HepG2 (cell line): ENCODE data around the gene SLC35A2. TPM values are rescaled to one million over a fixed set of nuclear protein-coding genes. Genes with fewer than 3 reads are reported as not detected.

Experiments
- ATAC-seq: fragments of 200-7000 bp; cut with Tn5 transposase; 3 replicates; pipeline ENCODE4 v1.9.1; 2020; ENCODE audit warnings: mild to moderate bottlenecking, moderate library complexity
- BruUV-seq: library from RNA; stranded (reverse); fragments of 400-500 nt; replicated peaks from 2 replicates; lab custom pipeline; 2021; lab: Mats Ljungman, UMichigan
- CTCF ChIA-PET: fragments of 300-600 bp; formaldehyde crosslinking; extraction: SDS; loops from one replicate; lab custom pipeline; 2021; ENCODE audit warnings: low total read pairs, inconsistent platforms, low intra/inter-chr PET ratio; lab: Yijun Ruan, JAX
- POLR2A ChIA-PET: fragments of 350-600 bp; sonication (Branson Sonifier 250); formaldehyde crosslinking; loops from one replicate; lab custom pipeline; 2020; ENCODE audit warnings: antibody characterized with exemption, inconsistent platforms; lab: Yijun Ruan, JAX
- DNase-seq: peaks from one replicate; pipeline ENCODE4 v3.0.0-alpha.2; 2015; ENCODE audit warnings: low spot score
- FAIRE-seq: peaks from 3 replicates; lab custom pipeline; 2011; peaks lifted over from hg19 to GRCh38; lab: Jason Lieb, UNC
- H2AFZ ChIP-seq: one replicate; pipeline ENCODE4 v1.6.1; 2011; ENCODE audit warnings: low read length, inconsistent platforms
- H3K27ac ChIP-seq: fragments of 300-600 bp; 3 replicates; pipeline ENCODE4 v1.8.0; 2011; ENCODE audit warnings: mixed run types, mild to moderate bottlenecking, mixed read lengths, low read length, inconsistent platforms; ENCODE audit not compliant: insufficient read depth; ENCODE audit errors: extremely low read length
- H3K27me3 ChIP-seq, 2 experiments: fragments of 200-600 bp in 1 of 2; 2 replicates in 1 of 2; 3 replicates in 1 of 2; pipeline versions ENCODE4 v1.6.0 to v1.8.0; 2011; ENCODE audit warnings: low read length in 2 of 2, mild to moderate bottlenecking in 2 of 2, moderate library complexity in 2 of 2, inconsistent platforms in 1 of 2; ENCODE audit not compliant: insufficient read depth in 2 of 2, control insufficient read depth in 1 of 2
- H3K36me3 ChIP-seq, 2 experiments: fragments of 200-600 bp in 1 of 2; replicated peaks in 1 of 2; 2 replicates in 1 of 2; 3 replicates in 1 of 2; pipeline versions ENCODE4 v1.5.1 to v1.8.0; 2011; ENCODE audit warnings: low read length in 2 of 2, inconsistent platforms in 1 of 2; ENCODE audit not compliant: insufficient read depth in 2 of 2, control insufficient read depth in 1 of 2
- H3K4me1 ChIP-seq: 2 replicates; pipeline ENCODE4 v1.5.1; 2012; ENCODE audit warnings: low read length, inconsistent platforms; ENCODE audit not compliant: insufficient read depth
- H3K4me2 ChIP-seq: 2 replicates; pipeline ENCODE4 v1.6.0; 2011; ENCODE audit warnings: low read depth, low read length, inconsistent platforms
- H3K4me3 ChIP-seq, 3 experiments: fragments of 200-600 bp in 1 of 3; sonication (generic), shearing (Covaris generic) in 1 of 3; replicated peaks in 1 of 3; 2 replicates each; pipeline ENCODE4 v1.5.1; 2011 to 2016; ENCODE audit warnings: low read length in 3 of 3, inconsistent platforms in 2 of 3, low read depth in 2 of 3, mild to moderate bottlenecking in 2 of 3, control low read depth in 1 of 3, mixed read lengths in 1 of 3; ENCODE audit not compliant: insufficient read depth in 1 of 3
- H3K79me2 ChIP-seq: one replicate; pipeline ENCODE4 v1.6.1; 2011; ENCODE audit warnings: low read length, inconsistent platforms; ENCODE audit not compliant: insufficient read depth
- H3K9ac ChIP-seq: 2 replicates; pipeline ENCODE4 v1.6.0; 2011; ENCODE audit warnings: mild to moderate bottlenecking, low read depth, low read length, inconsistent platforms; ENCODE audit not compliant: insufficient read depth
- H3K9me3 ChIP-seq: 2 replicates; pipeline ENCODE4 v1.5.1; 2012; ENCODE audit warnings: mild to moderate bottlenecking, low read length
- H4K20me1 ChIP-seq: 2 replicates; pipeline ENCODE4 v1.6.0; 2011; ENCODE audit warnings: inconsistent platforms, mild to moderate bottlenecking, low read length, moderate library complexity; ENCODE audit not compliant: insufficient read depth
- AGO2 ChIP-seq: fragments of 200-400 bp; formaldehyde crosslinking; optimal IDR thresholded peaks from 2 replicates; pipeline ENCODE3; 2017; ENCODE audit warnings: mild to moderate bottlenecking, low read depth, low read length, moderate library complexity
- CBFB ChIP-seq: sonication (generic); formaldehyde crosslinking; IDR thresholded peaks from 2 replicates; pipeline ENCODE4 v1.4.0; 2020; ENCODE audit warnings: missing genetic modification reagents
- CEBPG ChIP-seq: IDR thresholded peaks from 2 replicates; pipeline ENCODE4 v1.6.1; 2016
- RAD21 ChIP-seq: fragments of 450-650 bp; formaldehyde crosslinking; IDR thresholded peaks from 2 replicates; pipeline ENCODE4 v1.5.0; 2020; ENCODE audit warnings: mild to moderate bottlenecking
- SNAPC2 ChIP-seq: sonication (generic); formaldehyde crosslinking; IDR thresholded peaks from 2 replicates; pipeline ENCODE4 v1.8.1; 2022; ENCODE audit warnings: mild to moderate bottlenecking, missing genetic modification reagents
- SRY ChIP-seq: sonication (generic); formaldehyde crosslinking; IDR thresholded peaks from 2 replicates; pipeline ENCODE4 v1.8.0; 2022; ENCODE audit warnings: mild to moderate bottlenecking, missing genetic modification reagents
- ZFP37 ChIP-seq: sonication (generic); formaldehyde crosslinking; IDR thresholded peaks from 2 replicates; pipeline ENCODE4 v1.4.0; 2020; ENCODE audit warnings: missing genetic modification reagents, borderline replicate concordance
- ZMYM2 ChIP-seq: sonication (generic); formaldehyde crosslinking; IDR thresholded peaks from 2 replicates; pipeline ENCODE4 v1.8.0; 2022; ENCODE audit warnings: mild to moderate bottlenecking, missing genetic modification reagents
- ZNF230 ChIP-seq: sonication (generic); formaldehyde crosslinking; IDR thresholded peaks from 2 replicates; pipeline ENCODE4 v1.4.0; 2020; ENCODE audit warnings: mild to moderate bottlenecking, missing genetic modification reagents
- ZNF333 ChIP-seq: sonication (generic); formaldehyde crosslinking; IDR thresholded peaks from 2 replicates; pipeline ENCODE4 v1.4.0; 2020; ENCODE audit warnings: mild to moderate bottlenecking, missing genetic modification reagents, borderline replicate concordance
- ZNF546 ChIP-seq: sonication (generic); formaldehyde crosslinking; conservative IDR thresholded peaks from 2 replicates; pipeline ENCODE4 v1.8.1; 2023; ENCODE audit warnings: mild to moderate bottlenecking, missing genetic modification reagents
- ZNF720 ChIP-seq: sonication (generic); formaldehyde crosslinking; IDR thresholded peaks from 2 replicates; pipeline ENCODE4 v1.4.0; 2020; ENCODE audit warnings: missing genetic modification reagents
- ZNF747 ChIP-seq: sonication (generic); formaldehyde crosslinking; IDR thresholded peaks from 2 replicates; pipeline ENCODE4 v1.8.1; 2023; ENCODE audit warnings: missing genetic modification reagents, mild to moderate bottlenecking, borderline replicate concordance
- ZNF768 ChIP-seq: sonication (generic); formaldehyde crosslinking; IDR thresholded peaks from 2 replicates; pipeline ENCODE4 v1.4.0; 2020; ENCODE audit warnings: missing genetic modification reagents
- WGBS: methylation state at CpG from one replicate; pipeline ENCODE4 v1.1.6; 2017; ENCODE audit warnings: low lambda C conversion rate; 5-methylcytosine and 5-hydroxymethylcytosine counted together
- in situ Hi-C: cut with HindIII; loops from 2 replicates; pipeline ENCODE4 v1.10.0; 2017; ENCODE audit warnings: low pct_unique_long_range_greater_than_20kb; ENCODE audit not compliant: extremely low pct_ligation_motif_present
- intact Hi-C: fragments of 100-400 bp; cut with micrococcal nuclease; formaldehyde crosslinking; loops from one replicate; pipeline ENCODE4 v1.10.0; 2022; ENCODE audit not compliant: unreplicated experiment
- polyA plus RNA-seq, 8 experiments: library from polyadenylated mRNA; depleted of rRNA in 3 of 8; stranded (reverse) in 7 of 8; unstranded in 1 of 8; fragments of >200 nt; fragmentation: Illumina TruSeq in 4 of 8; extraction: Trizol in 4 of 8; gene quantifications; 2 replicates each; pipeline versions ENCODE4 v1.2.1 to v1.2.3, GENCODE V29; 2011 to 2016; ENCODE audit warnings: low read depth in 4 of 8, missing spikeins in 1 of 8, mixed read lengths in 1 of 8; ENCODE audit not compliant: insufficient read depth in 1 of 8
- total RNA-seq, 5 experiments: library from RNA; depleted of rRNA; stranded (reverse); fragments of >200 nt; fragmentation: Illumina TruSeq; extraction: Trizol; gene quantifications; 2 replicates each; pipeline ENCODE4 v1.2.3, GENCODE V29; 2016; ENCODE audit warnings: low read depth in 1 of 5
- TF ChIP-seq, protein P1 (sequence below): sonication (generic); formaldehyde crosslinking; IDR thresholded peaks from 2 replicates; pipeline ENCODE4 v1.5.0; 2020; ENCODE audit warnings: missing genetic modification reagents, mild to moderate bottlenecking, borderline replicate concordance
- TF ChIP-seq, protein P2 (sequence below): sonication (generic); formaldehyde crosslinking; IDR thresholded peaks from 2 replicates; pipeline ENCODE4 v1.4.0; 2020; ENCODE audit warnings: missing genetic modification reagents, borderline replicate concordance
- TF ChIP-seq, protein P3 (sequence below): sonication (generic); formaldehyde crosslinking; IDR thresholded peaks from 2 replicates; pipeline ENCODE4 v1.5.1; 2020; ENCODE audit warnings: missing genetic modification reagents, mild to moderate bottlenecking, borderline replicate concordance
- TF ChIP-seq, protein P4 (sequence below): sonication (generic); formaldehyde crosslinking; IDR thresholded peaks from 2 replicates; pipeline ENCODE4 v1.4.0; 2020; ENCODE audit warnings: missing genetic modification reagents

SLC35A2 gene
- total and polyA plus RNA-seq, 2 of the 13 experiments (the other 11 are each of a cell fraction or from before 2014, with no cell fraction given) = 32.1 to 40.8 TPM

DNA sequence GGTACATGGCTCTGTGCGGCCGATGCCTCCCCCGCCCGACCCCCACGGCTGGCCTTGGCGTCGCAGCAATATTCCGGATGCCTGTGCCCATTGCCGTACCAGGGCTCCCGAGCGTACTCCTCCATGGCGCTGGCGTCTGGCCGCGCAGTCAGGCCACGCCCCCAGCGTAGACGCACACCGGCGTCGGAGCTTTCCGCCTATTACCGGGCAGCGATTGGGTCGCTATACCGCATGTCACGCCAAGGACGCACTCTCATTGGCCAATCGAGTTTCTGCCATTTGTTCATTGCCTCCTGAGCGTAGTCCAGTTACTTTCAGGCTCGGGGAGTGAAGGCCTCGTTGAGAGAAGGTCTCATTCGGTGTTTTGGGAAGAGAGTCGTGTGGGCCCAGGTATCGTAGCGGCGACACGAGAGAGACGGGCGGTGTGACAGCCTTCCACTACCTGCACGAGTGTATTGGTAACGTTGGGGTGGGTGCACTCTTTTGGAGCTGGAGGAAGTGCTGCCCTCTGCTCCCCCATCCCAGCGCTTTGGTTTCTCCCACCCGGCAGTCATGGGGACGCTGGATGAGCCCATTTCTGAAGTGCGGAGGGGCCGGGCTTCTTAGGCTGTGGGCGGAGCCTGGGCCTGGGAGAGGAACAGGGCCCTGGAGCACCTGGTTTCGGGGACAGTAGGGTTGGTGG, 13.7 kb downstream of the SLC35A2 start, which contains the start of the genes PQBP1 and TIMM17B:
Gene PQBP1 (plus strand): TSS at position 306 of the 682 bp plus-strand sequence. CDS start 580 bp downstream, outside the sequence.
Gene TIMM17B (minus strand): TSS at position 144 of the 682 bp plus-strand sequence. CDS start 19 bp downstream, at position 125.
- DNase-seq = peak; percentile 93
- in situ Hi-C loops = no loop called here
- TF ChIP-seq ZNF546 (CRISPR knock-in tag) = no peak
- no peak for TF ChIP-seq RAD21 (CRISPR knock-in tag)
- TF ChIP-seq, protein P1, sequence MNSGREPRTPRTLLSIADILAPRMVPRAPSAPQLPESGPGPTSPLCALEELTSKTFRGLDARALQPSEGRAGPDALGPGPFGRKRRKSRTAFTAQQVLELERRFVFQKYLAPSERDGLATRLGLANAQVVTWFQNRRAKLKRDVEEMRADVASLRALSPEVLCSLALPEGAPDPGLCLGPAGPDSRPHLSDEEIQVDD (CRISPR knock-in tag) = no peak
- TF ChIP-seq ZMYM2 = no peak
- no peak for TF ChIP-seq ZNF230 (CRISPR knock-in tag)
- TF ChIP-seq, protein P2, sequence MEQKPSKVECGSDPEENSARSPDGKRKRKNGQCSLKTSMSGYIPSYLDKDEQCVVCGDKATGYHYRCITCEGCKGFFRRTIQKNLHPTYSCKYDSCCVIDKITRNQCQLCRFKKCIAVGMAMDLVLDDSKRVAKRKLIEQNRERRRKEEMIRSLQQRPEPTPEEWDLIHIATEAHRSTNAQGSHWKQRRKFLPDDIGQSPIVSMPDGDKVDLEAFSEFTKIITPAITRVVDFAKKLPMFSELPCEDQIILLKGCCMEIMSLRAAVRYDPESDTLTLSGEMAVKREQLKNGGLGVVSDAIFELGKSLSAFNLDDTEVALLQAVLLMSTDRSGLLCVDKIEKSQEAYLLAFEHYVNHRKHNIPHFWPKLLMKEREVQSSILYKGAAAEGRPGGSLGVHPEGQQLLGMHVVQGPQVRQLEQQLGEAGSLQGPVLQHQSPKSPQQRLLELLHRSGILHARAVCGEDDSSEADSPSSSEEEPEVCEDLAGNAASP (CRISPR knock-in tag) = no peak
- TF ChIP-seq CEBPG (CRISPR knock-in tag) = no peak
- TF ChIP-seq SNAPC2 (CRISPR knock-in tag) = 0 out of 2 replicates have a peak, but pooled peaks have one; percentile 63
- TF ChIP-seq ZFP37 = no peak
- 0 out of 2 replicates have a peak, but pooled peaks have one; percentile 71 for TF ChIP-seq ZNF333
- TF ChIP-seq, protein P3, sequence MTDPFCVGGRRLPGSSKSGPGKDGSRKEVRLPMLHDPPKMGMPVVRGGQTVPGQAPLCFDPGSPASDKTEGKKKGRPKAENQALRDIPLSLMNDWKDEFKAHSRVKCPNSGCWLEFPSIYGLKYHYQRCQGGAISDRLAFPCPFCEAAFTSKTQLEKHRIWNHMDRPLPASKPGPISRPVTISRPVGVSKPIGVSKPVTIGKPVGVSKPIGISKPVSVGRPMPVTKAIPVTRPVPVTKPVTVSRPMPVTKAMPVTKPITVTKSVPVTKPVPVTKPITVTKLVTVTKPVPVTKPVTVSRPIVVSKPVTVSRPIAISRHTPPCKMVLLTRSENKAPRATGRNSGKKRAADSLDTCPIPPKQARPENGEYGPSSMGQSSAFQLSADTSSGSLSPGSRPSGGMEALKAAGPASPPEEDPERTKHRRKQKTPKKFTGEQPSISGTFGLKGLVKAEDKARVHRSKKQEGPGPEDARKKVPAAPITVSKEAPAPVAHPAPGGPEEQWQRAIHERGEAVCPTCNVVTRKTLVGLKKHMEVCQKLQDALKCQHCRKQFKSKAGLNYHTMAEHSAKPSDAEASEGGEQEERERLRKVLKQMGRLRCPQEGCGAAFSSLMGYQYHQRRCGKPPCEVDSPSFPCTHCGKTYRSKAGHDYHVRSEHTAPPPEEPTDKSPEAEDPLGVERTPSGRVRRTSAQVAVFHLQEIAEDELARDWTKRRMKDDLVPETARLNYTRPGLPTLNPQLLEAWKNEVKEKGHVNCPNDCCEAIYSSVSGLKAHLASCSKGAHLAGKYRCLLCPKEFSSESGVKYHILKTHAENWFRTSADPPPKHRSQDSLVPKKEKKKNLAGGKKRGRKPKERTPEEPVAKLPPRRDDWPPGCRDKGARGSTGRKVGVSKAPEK (CRISPR knock-in tag) = no peak
- TF ChIP-seq ZNF768 = 0 out of 2 replicates have a peak, but pooled peaks have one; percentile 8
- TF ChIP-seq CBFB (CRISPR knock-in tag) = no peak
- TF ChIP-seq, protein P4, sequence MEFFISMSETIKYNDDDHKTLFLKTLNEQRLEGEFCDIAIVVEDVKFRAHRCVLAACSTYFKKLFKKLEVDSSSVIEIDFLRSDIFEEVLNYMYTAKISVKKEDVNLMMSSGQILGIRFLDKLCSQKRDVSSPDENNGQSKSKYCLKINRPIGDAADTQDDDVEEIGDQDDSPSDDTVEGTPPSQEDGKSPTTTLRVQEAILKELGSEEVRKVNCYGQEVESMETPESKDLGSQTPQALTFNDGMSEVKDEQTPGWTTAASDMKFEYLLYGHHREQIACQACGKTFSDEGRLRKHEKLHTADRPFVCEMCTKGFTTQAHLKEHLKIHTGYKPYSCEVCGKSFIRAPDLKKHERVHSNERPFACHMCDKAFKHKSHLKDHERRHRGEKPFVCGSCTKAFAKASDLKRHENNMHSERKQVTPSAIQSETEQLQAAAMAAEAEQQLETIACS (CRISPR knock-in tag) = no peak
- TF ChIP-seq AGO2 = no peak
- no peak for TF ChIP-seq ZNF720 (CRISPR knock-in tag)
- no peak; the same call in 1 of the 2 replicates for TF ChIP-seq SRY (CRISPR knock-in tag)
- TF ChIP-seq ZNF747 (CRISPR knock-in tag) = no peak

More for the DNA sequence above, 13.7 kb downstream of the SLC35A2 start, which contains the start of the genes PQBP1 and TIMM17B:
- H3K4me2 ChIP-seq = peak within 1 kb of the TSS; percentile 85
- H3K36me3 ChIP-seq = peaks cover 7 to 12% of the 10 kb centered on the region in 2 experiments; a peak in 4 of 5 replicates
- no peaks in the 10 kb centered on the region; the same call in 1 of the 2 replicates for H4K20me1 ChIP-seq
- BruUV-seq = no TSS peak
- peaks cover 30% of the 10 kb centered on the region for H3K4me1 ChIP-seq
- ATAC-seq = peak; percentile 94
- H3K9me3 ChIP-seq = no peaks in the 10 kb centered on the region
- intact Hi-C loops = loop anchor here (2.0 kb wide), 1 partner anchor 19 kb away; no protein-coding TSS in a partner anchor
- no peak within 1 kb of the TSS for H2AFZ ChIP-seq
- FAIRE-seq = peak; percentile 99
- peak within 1 kb of the TSS; percentile 72 to 80 (median 75); a peak in 5 of 6 replicates for H3K4me3 ChIP-seq
- CTCF ChIA-PET = interaction anchor here (1.4 kb wide), 1 partner anchor 19 kb away, joined by 3 read pairs; no protein-coding TSS in a partner anchor
- POLR2A ChIA-PET = interaction anchor here (0.7 to 3.1 kb wide), 16 partner anchors 10 to 293 kb away, joined by 3 to 42 read pairs (median 4); partner anchors contain the start of genes GRIPAP1, HDAC6, PCSK1N and PIM2
- no peaks in the 10 kb centered on the region for H3K27me3 ChIP-seq
- H3K9ac ChIP-seq = peak within 1 kb of the TSS; percentile 94
- peaks cover 29% of the 10 kb centered on the region for H3K79me2 ChIP-seq
- 10% methylated on average over 2 of the region's 49 CpGs for WGBS
- H3K27ac ChIP-seq = peak within 1 kb of the TSS; percentile 93
